Smooth muscle cell (in vitro differentiated cells): ENCODE results near the gene RITA1. TPM values are rescaled to one million over a fixed set of nuclear protein-coding genes. Genes with fewer than 3 reads are reported as not detected.

Experiments used
- DNase-seq: peaks from one replicate; lab custom pipeline; 2025; ENCODE audit not compliant: unreplicated experiment; lab: John Stamatoyannopoulos, UW
- H2AFZ ChIP-seq: fragments of 200-600 bp; sonication (generic); 2 replicates; pipeline ENCODE4 v1.6.0; 2016; ENCODE audit warnings: antibody characterized with exemption, low read depth, mild to moderate bottlenecking
- H3F3A ChIP-seq: fragments of 200-600 bp; sonication (generic); 2 replicates; pipeline ENCODE4 v1.6.0; 2017; ENCODE audit warnings: antibody characterized with exemption, low read depth
- H3K27ac ChIP-seq: fragments of 200-600 bp; sonication (generic); 2 replicates; pipeline ENCODE4 v1.5.1; 2016; ENCODE audit warnings: low read depth, mild to moderate bottlenecking
- H3K27me3 ChIP-seq: fragments of 200-600 bp; sonication (generic); 2 replicates; pipeline ENCODE4 v1.6.1; 2016; ENCODE audit warnings: low read depth, mild to moderate bottlenecking
- H3K36me3 ChIP-seq: fragments of 200-600 bp; sonication (generic); 2 replicates; pipeline ENCODE4 v1.5.1; 2016; ENCODE audit warnings: low read depth
- H3K4me1 ChIP-seq: fragments of 200-600 bp; sonication (generic); 2 replicates; pipeline ENCODE4 v1.5.1; 2016; ENCODE audit warnings: low read depth
- H3K4me2 ChIP-seq: fragments of 200-600 bp; sonication (generic); 2 replicates; pipeline ENCODE4 v1.6.0; 2016; ENCODE audit warnings: mild to moderate bottlenecking
- H3K4me3 ChIP-seq: fragments of 200-600 bp; sonication (generic); 2 replicates; pipeline ENCODE4 v1.5.1; 2016; ENCODE audit warnings: mild to moderate bottlenecking
- H3K79me2 ChIP-seq: fragments of 200-600 bp; sonication (generic); 2 replicates; pipeline ENCODE4 v1.6.0; 2016; ENCODE audit warnings: low read depth, mild to moderate bottlenecking
- H3K9ac ChIP-seq: fragments of 200-600 bp; sonication (generic); 2 replicates; pipeline ENCODE4 v1.6.0; 2016; ENCODE audit warnings: low read depth
- H3K9me3 ChIP-seq: fragments of 200-600 bp; sonication (generic); replicated peaks from 2 replicates; pipeline ENCODE4 v1.5.1; 2016; ENCODE audit warnings: low read depth
- H4K20me1 ChIP-seq: fragments of 200-600 bp; sonication (generic); 2 replicates; pipeline ENCODE4 v1.6.0; 2016; ENCODE audit warnings: low read depth
- CTCF ChIP-seq: fragments of 200-600 bp; sonication (generic); IDR thresholded peaks from 2 replicates; pipeline ENCODE4 v1.5.1; 2017; ENCODE audit warnings: borderline replicate concordance, mild to moderate bottlenecking, antibody characterized with exemption; ENCODE audit not compliant: insufficient read depth, poor library complexity, severe bottlenecking
- whole genome bisulfite sequencing: methylation state at CpG from one replicate; pipeline ENCODE4 v1.1.7; 2016; ENCODE audit warnings: low lambda C conversion rate; 5-methylcytosine and 5-hydroxymethylcytosine counted together
- polyA plus RNA-seq: library from polyadenylated mRNA; unstranded; fragments of >200 nt; fragmentation: Nextera tagmentation; extraction: Ambion mirVana; gene quantifications from 2 replicates; pipeline ENCODE4 v1.2.1, GENCODE V29; 2016
- total RNA-seq: library from RNA; depleted of rRNA; stranded (reverse); fragments of >200 nt; gene quantifications from 2 replicates; pipeline ENCODE4 v1.2.3, GENCODE V29; 2014

RITA1 gene
- total and polyA plus RNA-seq, 2 experiments from 2014 or later, result 9.6 to 12.2 TPM

DNA sequence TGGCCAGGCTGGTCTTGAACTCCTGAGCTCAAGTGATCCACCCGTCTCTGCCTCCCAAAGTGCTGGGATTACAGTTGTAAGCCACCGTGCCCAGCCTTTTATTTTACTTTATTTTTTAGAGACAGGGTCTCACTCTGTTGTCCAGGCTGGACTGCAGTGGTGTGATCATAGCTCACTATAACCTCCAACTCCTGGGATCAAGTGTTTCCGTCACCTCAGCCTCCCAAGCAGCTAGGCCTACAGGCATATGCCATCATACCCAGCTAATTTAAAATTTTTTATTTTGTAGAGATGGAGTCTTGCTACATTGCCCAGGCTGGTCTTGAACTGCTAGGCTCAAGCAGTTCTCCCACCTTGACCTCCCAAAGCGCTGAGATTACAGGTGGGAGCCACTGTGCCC, 39.4 kb downstream of the RITA1 start:
- H4K20me1 ChIP-seq, result no peaks in the 10 kb centered on the region
- H3F3A ChIP-seq, result peaks cover 20% of the 10 kb centered on the region
- H3K4me3 ChIP-seq, result no peak overlapping the region
- no peak overlapping the region for H3K27ac ChIP-seq
- no peak overlapping the region for H3K9ac ChIP-seq
- TF ChIP-seq CTCF, result no peak
- 92% methylated on average over 4 of the region's 4 CpGs for WGBS
- DNase-seq, result no peak
- peaks cover 8% of the 10 kb centered on the region for H3K4me1 ChIP-seq
- H3K9me3 ChIP-seq, result no peaks in the 10 kb centered on the region
- peaks cover 6% of the 10 kb centered on the region for H3K79me2 ChIP-seq
- no peaks in the 10 kb centered on the region for H3K36me3 ChIP-seq
- no peaks in the 10 kb centered on the region for H3K27me3 ChIP-seq
- H3K4me2 ChIP-seq, result no peak overlapping the region
- H2AFZ ChIP-seq, result no peak overlapping the region

GRCh38 chr12:113226696-113227568, 41.4 kb downstream of the RITA1 start:
- 91% methylated on average over 13 of the region's 13 CpGs for WGBS
- peaks cover 7% of the 10 kb centered on the region for H3K4me1 ChIP-seq
- no peaks in the 10 kb centered on the region for H3K36me3 ChIP-seq
- H3K79me2 ChIP-seq, result peaks cover 1% of the 10 kb centered on the region
- no peak overlapping the region for H3K4me3 ChIP-seq
- no peaks in the 10 kb centered on the region for H4K20me1 ChIP-seq
- H3K4me2 ChIP-seq, result no peak overlapping the region
- H3K27ac ChIP-seq, result no peak overlapping the region
- no peaks in the 10 kb centered on the region for H3K9me3 ChIP-seq
- peaks cover 20% of the 10 kb centered on the region for H3F3A ChIP-seq
- no peak for TF ChIP-seq CTCF
- H3K9ac ChIP-seq, result no peak overlapping the region
- no peak overlapping the region for H2AFZ ChIP-seq
- no peaks in the 10 kb centered on the region for H3K27me3 ChIP-seq
- DNase-seq, result no peak

GRCh38 chr12:113227686-113228391, 42.3 kb downstream of the RITA1 start:
- Histone ChIP-seq H3K9me3 (no peaks in the 10 kb centered on the region), H3K27me3 (no peaks in the 10 kb centered on the region), H3K27ac (no peak overlapping the region), H3K4me1 (peaks cover 8% of the 10 kb centered on the region), H2AFZ (no peak overlapping the region), H3K79me2 (no peaks in the 10 kb centered on the region), H3K9ac (no peak overlapping the region), H4K20me1 (no peaks in the 10 kb centered on the region), H3K36me3 (no peaks in the 10 kb centered on the region), H3K4me2 (no peak overlapping the region), H3F3A (peaks cover 12% of the 10 kb centered on the region), H3K4me3 (no peak overlapping the region)
- no peak for DNase-seq
- WGBS, result 96% methylated on average over 5 of the region's 5 CpGs
- TF ChIP-seq CTCF, result no peak
